ENCODE data around the gene TMC6. TPM values are rescaled to one million over a fixed set of nuclear protein-coding genes. Genes with fewer than 3 reads are reported as not detected.
A peak's percentile ranks its signal among the peaks of the same experiment; 100 is the strongest.

TMC6 gene
- total and polyA plus RNA-seq, 12 donors: 22.8 to 109 (median 69.1) TPM

DNA sequence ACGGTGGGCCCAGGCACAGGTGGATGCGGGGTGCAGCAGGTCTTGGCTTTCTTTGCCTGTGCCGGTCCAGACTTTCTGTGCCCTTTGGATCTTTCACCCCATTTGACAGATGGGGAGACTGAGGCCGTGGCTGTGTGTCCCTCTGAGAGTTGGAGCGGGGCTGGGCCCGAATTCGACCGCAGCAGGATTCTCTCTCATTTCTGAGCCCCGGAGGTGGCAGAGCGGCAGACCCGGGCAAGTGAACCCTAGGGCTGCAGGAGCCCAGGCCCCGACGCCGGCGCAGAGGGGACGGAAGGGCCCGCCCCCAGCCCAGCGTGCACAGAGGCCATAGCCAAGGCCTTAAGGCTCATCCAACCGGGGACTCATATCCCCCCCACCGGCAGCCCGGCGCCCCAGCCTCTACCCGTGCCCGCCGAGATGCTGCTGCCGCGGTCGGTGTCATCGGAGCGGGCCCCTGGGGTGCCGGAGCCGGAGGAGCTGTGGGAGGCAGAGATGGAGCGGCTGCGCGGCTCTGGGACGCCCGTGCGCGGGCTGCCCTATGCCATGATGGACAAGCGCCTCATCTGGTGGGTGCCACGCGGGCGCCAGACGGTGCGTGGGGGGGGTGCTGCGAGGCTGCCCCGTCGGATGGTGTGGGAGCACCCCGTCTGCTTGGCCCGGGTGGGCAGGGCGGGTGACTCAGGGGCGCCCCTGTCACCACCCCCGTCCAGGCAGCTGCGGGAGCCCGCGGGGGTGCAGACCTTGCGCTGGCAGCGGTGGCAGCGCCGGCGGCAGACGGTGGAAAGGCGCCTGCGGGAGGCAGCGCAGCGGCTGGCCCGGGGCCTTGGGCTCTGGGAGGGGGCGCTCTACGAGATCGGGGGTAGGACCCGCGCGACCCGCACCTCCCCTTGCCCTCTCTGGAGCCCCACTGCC, 2.9 kb upstream of the TMC6 start:
- 29 to 36% methylated on average over 66 to 74 of the region's 74 CpGs for WGBS, 2 donors
- peak in 1 of 2 donors; percentile 19 for DNase-seq

DNA sequence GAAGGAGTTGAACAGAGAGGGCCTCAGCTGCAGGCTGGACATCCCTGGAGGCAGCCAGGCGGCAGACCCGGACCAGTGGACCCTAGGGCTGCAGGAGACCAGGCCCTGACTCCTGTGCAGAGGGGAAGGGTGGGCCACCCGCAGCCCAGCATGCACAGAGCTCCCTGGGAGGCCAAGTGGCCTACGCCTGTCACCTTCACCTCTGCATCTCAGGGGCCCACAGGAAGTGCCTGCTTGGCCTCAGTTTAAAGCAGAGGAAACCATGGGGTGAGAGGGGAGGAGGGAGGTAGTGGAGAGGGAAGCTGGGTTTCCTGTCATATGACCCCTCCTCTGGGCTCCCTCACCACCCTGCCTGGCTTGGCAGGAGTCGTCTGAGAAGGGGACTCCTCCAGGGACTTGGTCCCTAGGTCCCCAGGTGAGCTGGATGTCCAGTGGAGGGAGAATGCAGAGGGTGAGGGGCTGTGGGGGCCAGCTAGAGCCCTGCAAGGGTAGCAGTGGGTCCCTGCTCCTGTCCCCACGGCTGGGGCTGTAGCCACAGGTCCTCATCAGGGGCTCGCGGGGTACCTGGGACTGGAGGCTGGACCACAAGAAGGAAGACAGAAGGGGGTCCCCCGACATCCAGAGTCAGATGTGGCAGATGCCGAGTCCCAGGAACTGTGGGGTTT, 2.0 kb upstream of the TMC6 start, which contains the start of gene TMC8:
Gene TMC8 (plus strand): TSS at position 335 of the 665 bp plus-strand sequence. CDS start 818 bp downstream, outside the sequence.
- H3K4me3 ChIP-seq: peak within 1 kb of the TSS in 7 of 10 donors; percentile 16 to 97 (median 33)
- DNase-seq (peak in 1 of 2 donors; percentile 33), ATAC-seq (no peak)
- intact Hi-C loops (cut with DNase I): no loop called here
- H3K36me3 ChIP-seq: peaks cover 0 to 36% (median 0%) of the 10 kb centered on the region in 9 donors
- H3K4me1 ChIP-seq: peaks cover 16 to 90% (median 60%) of the 10 kb centered on the region in 9 donors
- no peaks in the 10 kb centered on the region for H3K9me3 ChIP-seq
- H3K27me3 ChIP-seq: peaks cover 0 to 3% (median 0%) of the 10 kb centered on the region in 7 donors
- TF ChIP-seq, protein P1, sequence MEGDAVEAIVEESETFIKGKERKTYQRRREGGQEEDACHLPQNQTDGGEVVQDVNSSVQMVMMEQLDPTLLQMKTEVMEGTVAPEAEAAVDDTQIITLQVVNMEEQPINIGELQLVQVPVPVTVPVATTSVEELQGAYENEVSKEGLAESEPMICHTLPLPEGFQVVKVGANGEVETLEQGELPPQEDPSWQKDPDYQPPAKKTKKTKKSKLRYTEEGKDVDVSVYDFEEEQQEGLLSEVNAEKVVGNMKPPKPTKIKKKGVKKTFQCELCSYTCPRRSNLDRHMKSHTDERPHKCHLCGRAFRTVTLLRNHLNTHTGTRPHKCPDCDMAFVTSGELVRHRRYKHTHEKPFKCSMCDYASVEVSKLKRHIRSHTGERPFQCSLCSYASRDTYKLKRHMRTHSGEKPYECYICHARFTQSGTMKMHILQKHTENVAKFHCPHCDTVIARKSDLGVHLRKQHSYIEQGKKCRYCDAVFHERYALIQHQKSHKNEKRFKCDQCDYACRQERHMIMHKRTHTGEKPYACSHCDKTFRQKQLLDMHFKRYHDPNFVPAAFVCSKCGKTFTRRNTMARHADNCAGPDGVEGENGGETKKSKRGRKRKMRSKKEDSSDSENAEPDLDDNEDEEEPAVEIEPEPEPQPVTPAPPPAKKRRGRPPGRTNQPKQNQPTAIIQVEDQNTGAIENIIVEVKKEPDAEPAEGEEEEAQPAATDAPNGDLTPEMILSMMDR (IDR thresholded peaks at IDR 0.05): no peak
- H3K27ac ChIP-seq: peak within 1 kb of the TSS in 9 of 10 donors; percentile 5 to 98 (median 96)
- WGBS, 2 donors: 72 to 74% methylated on average over 10 of the region's 10 CpGs

More for the DNA sequence above, 2.9 kb upstream of the TMC6 start:
- peaks cover 0 to 3% (median 0%) of the 10 kb centered on the region in 7 donors for H3K27me3 ChIP-seq
- H3K4me1 ChIP-seq: peaks cover 8 to 81% (median 52%) of the 10 kb centered on the region in 9 donors
- ATAC-seq: no peak
- intact Hi-C loops (cut with DNase I): no loop called here
- no peaks in the 10 kb centered on the region for H3K9me3 ChIP-seq
- H3K4me3 ChIP-seq: peak overlapping the region in 7 of 10 donors; percentile 16 to 97 (median 33)
- peaks cover 0 to 36% (median 0%) of the 10 kb centered on the region in 9 donors for H3K36me3 ChIP-seq
- TF ChIP-seq, protein P1 (IDR thresholded peaks at IDR 0.05): no peak
- peak overlapping the region in 5 of 10 donors; percentile 96 to 98 (median 96) for H3K27ac ChIP-seq

DNA sequence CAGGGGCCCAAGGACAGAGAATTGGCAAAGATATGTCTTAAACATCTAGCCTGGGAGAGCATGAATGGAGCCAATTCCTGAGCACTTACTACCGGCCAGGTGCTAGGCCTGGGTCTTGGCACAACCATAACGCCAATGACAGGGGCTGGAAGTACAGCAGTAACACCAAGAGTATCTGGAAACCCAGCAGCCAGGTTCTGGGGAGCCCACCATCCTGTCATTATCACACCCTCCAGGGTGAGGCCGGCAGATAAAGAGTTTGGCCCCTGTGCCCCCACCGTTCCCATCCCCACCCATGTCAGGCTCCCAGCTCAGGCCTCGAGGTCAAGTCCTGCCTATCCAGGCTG, 1.5 kb upstream of the TMC6 start:
- 37 to 60% methylated on average over 5 of the region's 5 CpGs for WGBS, 2 donors
- H3K36me3 ChIP-seq: peaks cover 0 to 36% (median 0%) of the 10 kb centered on the region in 9 donors
- peak overlapping the region in 9 of 10 donors; percentile 5 to 98 (median 96) for H3K27ac ChIP-seq
- TF ChIP-seq, protein P1 (IDR thresholded peaks at IDR 0.05): no peak
- peaks cover 0 to 3% (median 0%) of the 10 kb centered on the region in 7 donors for H3K27me3 ChIP-seq
- ATAC-seq (no peak), DNase-seq (no peak)
- peak overlapping the region in 2 of 10 donors; percentile 32 to 97 for H3K4me3 ChIP-seq
- peaks cover 21 to 95% (median 65%) of the 10 kb centered on the region in 9 donors for H3K4me1 ChIP-seq
- no peaks in the 10 kb centered on the region for H3K9me3 ChIP-seq
- intact Hi-C loops (cut with DNase I): no loop called here
